OCI-LY3 (cell line): ENCODE measurements around the gene TMSB15C.
"Not testable (repeated sequence)": the region's sequence is repeated elsewhere in the genome, so short reads cannot be mapped to it uniquely, and the experiment has no call there.

Experiments used
- H2AFZ ChIP-seq: fragments of 200-600, 300-600 bp; shearing (Covaris generic); 2 replicates; pipeline ENCODE4 v1.6.0; 2014; ENCODE audit warnings: antibody characterized with exemption, low read depth, low read length
- H3K27ac ChIP-seq: fragments of 200-600, 300-600 bp; sonication (generic); 2 replicates; pipeline ENCODE4 v1.5.1; 2014; ENCODE audit warnings: mild to moderate bottlenecking, low read length, moderate library complexity, mixed read lengths
- H3K27me3 ChIP-seq: fragments of 200-600, 300-600 bp; sonication (generic); 2 replicates; pipeline ENCODE4 v1.6.1; 2014; ENCODE audit warnings: low read depth, low read length, mixed read lengths
- H3K36me3 ChIP-seq: fragments of 200-600, 300-600 bp; sonication (generic); replicated peaks from 2 replicates; pipeline ENCODE3; 2014; ENCODE audit warnings: low read depth, low read length, mixed read lengths
- H3K4me1 ChIP-seq: fragments of 300-600, 200-600 bp; sonication (generic); 2 replicates; pipeline ENCODE4 v1.6.1; 2014; ENCODE audit warnings: low read length, mixed read lengths
- H3K4me2 ChIP-seq: fragments of 200-600, 300-600 bp; sonication (generic); 2 replicates; pipeline ENCODE4 v1.6.1; 2014; ENCODE audit warnings: low read length, mixed read lengths
- H3K4me3 ChIP-seq: fragments of 300-600, 200-600 bp; sonication (generic); 2 replicates; pipeline ENCODE4 v1.5.1; 2014; ENCODE audit warnings: antibody characterized with exemption, mild to moderate bottlenecking, low read length, moderate library complexity
- H3K79me2 ChIP-seq: fragments of 300-600, 200-600 bp; shearing (Covaris generic); 2 replicates; pipeline ENCODE4 v1.6.1; 2014; ENCODE audit warnings: mild to moderate bottlenecking, low read length, mixed read lengths
- H3K9ac ChIP-seq: fragments of 300-600, 200-600 bp; shearing (Covaris generic); 2 replicates; pipeline ENCODE4 v1.6.0; 2014; ENCODE audit warnings: mild to moderate bottlenecking, low read length, moderate library complexity
- H3K9me3 ChIP-seq: fragments of 200-600, 300-600 bp; shearing (Covaris generic); 2 replicates; pipeline ENCODE4 v1.6.1; 2014; ENCODE audit warnings: low read length, mixed read lengths; ENCODE audit not compliant: insufficient read depth
- H4K20me1 ChIP-seq: fragments of 200-600, 300-600 bp; sonication (generic); 2 replicates; pipeline ENCODE4 v1.6.1; 2016; ENCODE audit warnings: low read length, mixed read lengths; ENCODE audit not compliant: insufficient read depth
- CTCF ChIP-seq: fragments of 200-600, 300-600 bp; sonication (generic); IDR thresholded peaks from 2 replicates; pipeline ENCODE4 v1.5.1; 2014; ENCODE audit warnings: antibody characterized with exemption, low read length, low read depth
- EZH2phosphoT487 ChIP-seq: fragments of 200-600 bp; shearing (Covaris generic); IDR thresholded peaks from 2 replicates; pipeline ENCODE4 v1.6.1; 2018; ENCODE audit warnings: antibody characterized with exemption, mixed run types, low read depth

The TMSB15C gene

GRCh38 chrX:104054956-104055355 lies 21.1 kb downstream of the TMSB15C start:
- not testable (repeated sequence) for H4K20me1 ChIP-seq, H3K4me2 ChIP-seq, H3K27me3 ChIP-seq, H3K4me1 ChIP-seq, H3K36me3 ChIP-seq, H3K9me3 ChIP-seq, H3K27ac ChIP-seq, H3K79me2 ChIP-seq, H3K4me3 ChIP-seq, H2AFZ ChIP-seq, H3K9ac ChIP-seq

GRCh38 chrX:104047171-104047570 lies 28.9 kb downstream of the TMSB15C start:
- no peaks in the 10 kb centered on the region for H3K4me1 ChIP-seq
- no peak for TF ChIP-seq EZH2phosphoT487
- TF ChIP-seq CTCF, result no peak
- no peaks in the 10 kb centered on the region for H3K27me3 ChIP-seq
- H3K36me3 ChIP-seq, result no peaks in the 10 kb centered on the region
- no peaks in the 10 kb centered on the region for H4K20me1 ChIP-seq
- H3K4me2 ChIP-seq, result no peak overlapping the region
- H2AFZ ChIP-seq, result no peak overlapping the region
- no peaks in the 10 kb centered on the region for H3K79me2 ChIP-seq
- H3K9me3 ChIP-seq, result no peaks in the 10 kb centered on the region
- H3K9ac ChIP-seq, result no peak overlapping the region
- no peak overlapping the region for H3K27ac ChIP-seq
- no peak overlapping the region for H3K4me3 ChIP-seq

- no peaks in the 10 kb centered on the region for H4K20me1 ChIP-seq
- no peaks in the 10 kb centered on the region for H3K79me2 ChIP-seq
- no peaks in the 10 kb centered on the region for H3K9me3 ChIP-seq
- no peak overlapping the region for H3K9ac ChIP-seq
- H2AFZ ChIP-seq, result no peak overlapping the region
- H3K27ac ChIP-seq, result no peak overlapping the region
- no peak overlapping the region for H3K4me2 ChIP-seq
- no peaks in the 10 kb centered on the region for H3K36me3 ChIP-seq
- no peaks in the 10 kb centered on the region for H3K4me1 ChIP-seq
- H3K27me3 ChIP-seq, result no peaks in the 10 kb centered on the region
- H3K4me3 ChIP-seq, result no peak overlapping the region
- no peak for TF ChIP-seq EZH2phosphoT487
- no peak for TF ChIP-seq CTCF
Observed at GRCh38 chrX:104045642-104046041, 30.4 kb downstream of the TMSB15C start.

GRCh38 chrX:104041003-104041402 lies 35.0 kb downstream of the TMSB15C start:
- H2AFZ ChIP-seq, result no peak overlapping the region
- no peaks in the 10 kb centered on the region for H4K20me1 ChIP-seq
- no peak overlapping the region for H3K9ac ChIP-seq
- no peaks in the 10 kb centered on the region for H3K27me3 ChIP-seq
- no peaks in the 10 kb centered on the region for H3K4me1 ChIP-seq
- H3K79me2 ChIP-seq, result no peaks in the 10 kb centered on the region
- TF ChIP-seq CTCF, result no peak
- TF ChIP-seq EZH2phosphoT487, result no peak
- no peak overlapping the region for H3K27ac ChIP-seq
- H3K4me3 ChIP-seq, result no peak overlapping the region
- H3K36me3 ChIP-seq, result no peaks in the 10 kb centered on the region
- no peak overlapping the region for H3K4me2 ChIP-seq
- H3K9me3 ChIP-seq, result no peaks in the 10 kb centered on the region
